Measurements from ENCODE around the gene KTN1.

KTN1 gene

GRCh38 chr14:55684956-55685584 lies 105.1 kb downstream of the KTN1 start:
- no peak for DNase-seq

- no peak for DNase-seq
Measured at GRCh38 chr14:55686713-55687112, 106.7 kb downstream of the KTN1 start.

GRCh38 chr14:55688566-55688965 lies 108.6 kb downstream of the KTN1 start:
- no peak for DNase-seq

GRCh38 chr14:55689981-55690871 lies 110.2 kb downstream of the KTN1 start:
- DNase-seq, result no peak

- no peak for DNase-seq
Measured at GRCh38 chr14:55691659-55692058, 111.7 kb downstream of the KTN1 start.

- DNase-seq, result no peak
Measured at GRCh38 chr14:55693904-55694303, 113.9 kb downstream of the KTN1 start.

DNA sequence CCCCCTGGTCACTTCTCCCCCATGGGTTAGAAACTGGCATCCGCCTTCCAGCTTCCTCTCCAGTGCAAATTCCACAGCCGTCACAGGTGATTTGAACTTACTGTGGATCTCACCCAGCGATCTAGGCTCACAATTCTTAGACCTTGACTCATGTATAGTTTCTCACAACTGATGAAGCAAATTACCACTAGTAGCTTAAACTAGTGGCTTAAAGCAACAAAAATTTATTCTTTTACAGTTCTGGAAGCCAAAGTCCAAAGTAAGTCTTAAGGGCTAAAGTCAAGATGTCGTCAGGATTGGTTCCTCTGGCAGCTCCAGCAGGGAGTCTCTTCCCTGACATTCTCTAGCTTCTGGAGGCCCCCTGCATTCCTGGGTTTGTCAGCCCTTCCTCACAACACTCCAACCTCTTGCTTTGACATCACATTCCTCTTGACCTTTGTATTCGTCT lies 117.4 kb downstream of the KTN1 start:
- no peak for DNase-seq

DNA sequence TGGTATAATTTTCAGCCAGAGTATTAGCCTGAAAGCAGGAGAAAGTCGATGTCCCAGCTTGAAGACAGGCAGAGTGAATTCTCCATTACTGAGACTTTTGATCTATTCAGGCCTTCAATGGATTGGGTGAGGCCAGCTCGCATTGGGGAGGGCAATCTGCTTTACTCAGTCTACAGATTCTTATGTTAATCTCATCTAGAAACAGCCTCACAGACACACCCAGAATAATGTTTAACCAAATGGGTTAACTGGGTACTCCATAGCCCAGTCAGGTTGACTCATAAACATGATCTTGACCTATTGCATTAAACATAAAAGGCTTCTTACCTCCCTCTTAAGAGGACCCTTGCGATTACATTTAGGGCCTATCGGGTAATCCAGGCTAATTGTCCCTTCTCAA lies 118.0 kb downstream of the KTN1 start:
- no peak for DNase-seq

DNA sequence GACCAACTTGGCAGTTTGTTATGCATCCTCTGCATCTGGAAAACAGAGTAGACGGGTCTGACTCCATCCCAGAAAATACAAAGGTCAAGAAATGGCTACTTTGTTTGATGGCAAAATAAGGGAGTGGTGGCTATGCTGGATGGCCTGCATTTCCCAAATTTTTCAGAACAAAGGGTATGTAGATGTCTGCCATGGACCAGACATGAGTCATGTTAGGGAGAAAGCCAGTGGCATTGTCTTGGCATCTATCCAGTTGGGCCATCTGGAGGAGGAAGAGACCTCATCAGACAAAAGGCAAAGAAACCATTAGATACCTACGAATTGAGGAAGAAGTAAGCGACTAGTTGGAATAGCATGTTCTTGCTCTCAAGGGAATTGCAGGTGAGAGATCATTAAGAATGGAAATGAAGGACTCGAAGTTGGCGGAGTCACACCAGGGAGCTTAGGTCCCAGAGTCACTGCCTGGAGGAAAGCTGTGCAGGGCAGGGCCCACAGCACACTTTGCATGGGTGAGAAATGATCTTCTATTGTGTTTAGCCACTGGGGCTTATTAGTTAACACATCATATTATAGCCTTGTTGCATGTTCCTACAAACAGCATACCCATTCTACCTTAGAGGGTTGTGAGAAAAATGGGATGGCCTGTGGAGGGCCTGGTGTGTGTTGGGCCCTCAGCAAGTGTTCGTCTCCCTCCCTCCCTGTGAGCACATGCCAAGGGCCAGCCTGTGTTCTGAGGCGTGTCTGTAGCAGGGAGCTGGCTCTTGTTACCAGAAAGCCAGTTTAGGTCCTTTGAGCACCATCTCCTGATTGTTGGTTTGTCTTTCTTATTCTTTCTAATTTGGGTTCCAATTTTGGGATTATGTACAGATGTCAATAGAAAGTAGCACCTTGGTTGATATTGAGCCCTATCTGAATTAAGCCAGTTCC lies 119.4 kb downstream of the KTN1 start:
- DNase-seq, result no peak

DNA sequence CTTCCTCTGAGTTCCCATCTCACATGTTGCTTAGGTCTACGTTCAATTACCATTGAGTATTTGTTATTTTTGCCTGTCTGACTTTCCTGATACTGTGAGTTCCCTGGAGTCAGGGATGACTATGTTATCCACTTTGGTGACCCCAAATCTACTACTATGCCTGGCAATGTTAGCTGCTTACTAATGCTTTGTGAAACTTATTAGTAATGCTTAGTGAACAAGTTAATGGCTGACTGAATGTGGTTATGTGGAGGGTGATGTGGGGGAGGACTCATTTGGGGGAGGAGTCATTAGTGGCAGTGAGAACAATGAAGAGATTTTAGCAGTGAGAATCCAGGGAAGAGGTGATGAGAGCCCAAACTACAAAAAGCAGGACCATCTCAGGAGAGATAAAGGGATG lies 121.6 kb downstream of the KTN1 start:
- no peak for DNase-seq

DNA sequence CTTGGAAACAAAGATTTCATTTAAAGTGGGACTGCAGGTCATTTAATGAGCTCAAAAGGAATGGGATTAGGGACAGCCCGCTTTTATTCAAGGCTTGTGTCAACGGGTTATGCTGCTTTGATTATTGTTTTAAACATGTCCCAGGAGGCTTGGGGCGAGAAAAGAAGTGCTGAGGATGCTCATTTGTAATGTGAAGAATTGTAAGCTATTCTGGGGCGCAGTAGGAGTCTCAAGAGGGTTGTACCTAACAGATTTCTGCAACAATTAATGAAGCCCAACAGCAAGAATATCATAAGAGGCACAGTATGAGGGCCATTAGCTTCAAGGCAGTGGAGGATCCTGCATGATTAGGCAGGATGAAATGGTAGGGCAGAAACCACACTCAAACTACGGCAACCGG lies 122.5 kb downstream of the KTN1 start:
- DNase-seq, result no peak

DNA sequence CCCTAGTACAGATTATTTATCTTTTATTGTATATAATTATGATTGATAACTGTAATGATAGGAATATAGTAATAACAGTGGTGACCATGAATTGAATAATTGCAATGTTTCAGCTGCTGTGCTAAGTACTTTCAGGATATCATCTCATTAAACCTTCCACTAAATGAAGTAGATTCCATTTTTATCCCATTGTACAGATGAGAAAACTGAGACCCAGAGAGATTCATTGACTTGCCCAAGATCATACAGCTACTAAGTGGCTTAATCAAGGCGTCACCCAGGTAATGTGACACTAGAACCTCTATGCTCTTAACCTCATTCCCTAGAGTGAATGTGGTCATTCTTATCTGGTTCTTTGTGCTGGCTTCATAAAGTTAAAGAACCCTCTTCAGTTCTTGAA lies 124.6 kb downstream of the KTN1 start:
- no peak for DNase-seq

DNA sequence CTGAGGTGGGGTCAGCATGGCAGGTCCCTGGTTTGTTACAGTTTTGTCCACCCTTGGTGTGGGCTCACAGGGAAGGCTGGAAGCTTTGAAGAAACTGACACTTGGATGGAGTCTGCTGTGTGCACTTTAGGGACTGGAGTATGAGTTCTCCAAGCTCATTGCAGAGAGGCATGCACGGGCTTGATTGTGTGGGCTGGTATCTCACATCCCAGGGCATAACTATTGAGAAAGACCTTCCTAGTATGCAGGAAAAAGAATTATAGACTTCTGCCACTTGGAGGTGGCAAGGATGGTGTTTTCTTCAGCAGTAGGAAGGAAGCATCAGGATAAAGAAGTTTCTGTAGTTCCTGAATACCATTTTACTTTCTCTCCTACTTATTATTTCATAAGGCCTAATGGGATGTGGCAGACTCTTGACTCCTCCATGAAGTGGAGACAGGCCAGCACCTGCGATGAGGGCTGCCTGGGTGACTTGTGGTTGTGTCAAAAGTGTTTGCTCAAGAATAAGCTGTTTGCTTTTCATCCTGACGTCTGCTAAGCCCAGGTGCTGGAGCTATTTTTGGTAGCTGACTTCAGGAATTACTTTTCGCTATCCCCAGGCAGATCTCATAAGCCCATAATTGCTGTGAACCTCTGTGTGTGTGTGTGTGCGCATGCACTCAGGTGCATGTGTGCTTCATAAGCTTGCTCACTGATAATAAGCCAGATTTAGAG lies 125.8 kb downstream of the KTN1 start:
- DNase-seq, result no peak

DNA sequence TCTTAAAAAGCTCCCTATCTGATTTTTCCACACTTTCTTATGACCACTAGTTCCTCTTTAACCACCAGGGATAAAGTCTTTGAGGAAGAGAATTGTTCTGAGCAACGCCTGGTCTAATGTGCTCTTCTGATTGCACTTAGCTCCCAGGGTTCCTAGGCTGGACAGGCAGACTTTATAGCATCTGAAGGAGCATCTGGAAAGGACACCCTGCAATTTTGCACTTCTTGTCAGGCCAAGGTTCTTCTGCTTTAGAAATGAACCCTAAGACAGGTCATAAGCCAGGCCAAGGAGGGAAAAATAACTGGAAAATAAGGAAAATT lies 126.3 kb downstream of the KTN1 start:
- no peak for DNase-seq

DNA sequence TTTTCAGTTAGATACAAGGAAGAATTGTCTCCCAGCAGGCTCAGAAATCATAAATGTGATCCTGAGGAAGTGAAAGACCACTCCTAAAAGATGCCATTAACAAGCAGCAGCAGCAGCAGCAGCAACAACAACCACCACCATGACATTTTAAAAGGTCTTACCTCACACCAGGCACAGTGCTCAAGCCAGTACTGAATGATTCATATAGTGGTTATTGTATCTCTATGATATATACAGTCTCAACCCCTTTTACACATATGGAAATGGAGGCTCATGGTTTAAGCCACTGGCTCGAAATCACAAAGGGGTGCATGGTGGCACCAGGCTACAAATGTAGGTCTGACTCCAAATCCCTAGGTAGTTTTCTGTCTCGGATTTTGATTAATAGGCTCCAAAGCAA lies 126.9 kb downstream of the KTN1 start:
- DNase-seq, result no peak

- DNase-seq, result no peak
Measured at GRCh38 chr14:55707365-55707804, 127.4 kb downstream of the KTN1 start.

DNA sequence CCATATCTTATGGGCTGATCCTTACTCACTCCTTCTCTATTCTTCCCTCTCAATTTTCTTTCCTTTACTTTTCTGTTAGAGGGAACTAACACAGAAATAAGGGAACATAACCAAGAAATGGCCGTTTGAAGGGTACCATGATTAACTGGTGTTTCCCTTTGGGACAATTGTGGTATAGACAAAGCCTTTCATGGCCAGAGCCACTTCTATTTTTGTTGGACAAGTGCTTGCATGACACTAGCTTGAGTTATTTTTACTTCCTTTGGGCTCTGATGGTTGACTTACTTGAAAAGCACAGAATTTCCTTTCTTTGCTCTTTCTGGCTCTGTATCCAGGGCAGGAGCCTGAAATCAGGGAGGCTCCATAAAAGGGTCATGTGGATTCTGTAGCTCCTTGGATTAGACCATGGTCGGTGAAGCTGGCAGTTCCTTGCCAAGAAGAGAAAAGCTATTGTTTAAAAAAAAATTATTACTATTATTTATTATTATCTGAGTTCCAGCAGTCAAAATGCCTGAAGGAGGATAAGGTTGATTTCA lies 130.6 kb downstream of the KTN1 start:
- no peak for DNase-seq

- no peak for DNase-seq
Measured at GRCh38 chr14:55711175-55711811, 131.3 kb downstream of the KTN1 start.

GRCh38 chr14:55712491-55712890 lies 132.5 kb downstream of the KTN1 start:
- no peak for DNase-seq

GRCh38 chr14:55713486-55713885 lies 133.5 kb downstream of the KTN1 start:
- DNase-seq, result no peak

DNA sequence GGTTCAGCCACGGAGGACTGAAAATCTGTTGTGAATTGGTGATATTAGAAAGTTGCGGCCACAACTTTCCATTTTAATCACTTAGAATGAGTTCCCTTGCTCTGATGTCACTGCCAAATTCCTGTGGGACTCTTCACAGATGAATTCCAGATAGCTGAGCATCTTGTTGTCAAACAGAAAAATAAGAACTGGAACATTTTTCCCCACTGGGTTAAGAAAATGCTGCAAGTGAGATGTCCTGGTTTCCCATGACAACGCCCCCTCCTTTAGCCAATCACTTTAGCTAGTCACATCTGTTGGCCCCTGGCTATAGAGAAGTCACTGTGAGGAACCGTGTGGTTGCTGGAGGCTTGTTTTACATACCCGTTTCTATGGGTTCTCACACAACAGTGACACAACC lies 135.9 kb downstream of the KTN1 start:
- no peak for DNase-seq

GRCh38 chr14:55717621-55718020 lies 137.6 kb downstream of the KTN1 start:
- no peak for DNase-seq
